ENCODE measurements around the gene IL1R2. TPM values are rescaled to one million over a fixed set of nuclear protein-coding genes. Genes with fewer than 3 reads are reported as not detected.

Gene IL1R2
- total and polyA plus RNA-seq, 2 of the 8 experiments (the other 6 are each of a cell fraction or from before 2014, with no cell fraction given) = 0.06 TPM; not detected in 1

DNA sequence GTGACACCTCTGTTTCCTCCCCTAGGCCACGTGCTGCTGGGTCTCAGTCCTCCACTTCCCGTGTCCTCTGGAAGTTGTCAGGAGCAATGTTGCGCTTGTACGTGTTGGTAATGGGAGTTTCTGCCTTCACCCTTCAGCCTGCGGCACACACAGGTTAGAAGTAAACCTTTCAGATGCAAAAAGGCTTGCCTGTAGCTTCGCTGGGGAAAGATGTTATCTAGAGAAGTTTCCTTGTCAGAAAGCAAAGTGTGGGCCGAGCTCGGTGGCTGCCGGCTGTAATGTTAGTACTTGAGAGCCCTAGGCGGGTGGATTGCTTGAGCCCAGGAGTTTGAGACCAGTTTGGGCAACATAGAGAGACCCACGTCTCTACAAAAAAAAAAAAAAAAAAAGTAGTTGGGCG is 16.7 kb downstream of the IL1R2 start:
- no peaks in the 10 kb centered on the region; a peak in 2 of 7 replicates for H3K27me3 ChIP-seq (replicated peaks in 1 of 4; ENCODE audit: control insufficient read depth in 3 of 4, extremely low read depth in 1 of 4, insufficient read depth in 3 of 4, low read length in 3 of 4)
- no peaks in the 10 kb centered on the region for H3K79me1 ChIP-seq (ENCODE audit: low read depth, low read length)
- H3K9ac ChIP-seq (replicated peaks in 1 of 4; ENCODE audit: extremely low read depth in 1 of 4, low read depth in 3 of 4, low read length in 3 of 4) = no peak overlapping the region; a peak in 1 of 7 replicates
- no peaks in the 10 kb centered on the region for H3K4me1 ChIP-seq (replicated peaks in 1 of 4; ENCODE audit: control insufficient read depth in 3 of 4, insufficient read depth in 4 of 4, low read length in 3 of 4)
- no peak overlapping the region; a peak in 1 of 4 replicates for H3K4me2 ChIP-seq (ENCODE audit: insufficient read depth in 1 of 2, low read depth in 2 of 2, low read length in 2 of 2)
- H2BK12ac ChIP-seq (ENCODE audit: low read depth, low read length) = no peak overlapping the region
- no peak overlapping the region for H2BK5ac ChIP-seq (ENCODE audit: low read depth, low read length)
- no peak overlapping the region for H3K56ac ChIP-seq (replicated peaks; ENCODE audit: insufficient read length, low read depth, low read length)
- no peak overlapping the region for H4K8ac ChIP-seq (ENCODE audit: extremely low read depth, insufficient read depth, low read length)
- H4K5ac ChIP-seq (ENCODE audit: insufficient read length, low read depth, low read length) = no peak overlapping the region
- H2AK5ac ChIP-seq (ENCODE audit: low read depth, low read length) = no peak overlapping the region
- H4K20me1 ChIP-seq (replicated peaks in 1 of 2; ENCODE audit: control insufficient read depth in 1 of 2, insufficient read depth in 2 of 2, low read length in 2 of 2) = no peaks in the 10 kb centered on the region
- peak overlapping the region; percentile 82 for H2AFZ ChIP-seq (ENCODE audit: low read length)
- H4K91ac ChIP-seq (replicated peaks; ENCODE audit: insufficient read length, low read length) = no peak overlapping the region
- H3K23me2 ChIP-seq (ENCODE audit: low read depth, low read length) = no peaks in the 10 kb centered on the region
- H3K9me3 ChIP-seq (ENCODE audit: insufficient read depth in 2 of 2, low read depth in 1 of 2, low read length in 1 of 2) = no peaks in the 10 kb centered on the region
- ChIA-PET POLR2A (ENCODE audit: partially characterized antibody) (no interaction called here), CTCF (ENCODE audit: partially characterized antibody) (interaction anchor here (1.2 to 5.6 kb wide), 8 partner anchors 9 to 232 kb away, joined by 3 to 48 read pairs (median 5); no protein-coding TSS in a partner anchor)
- H3K18ac ChIP-seq (ENCODE audit: extremely low read depth, low read length) = no peak overlapping the region; the same call in 1 of the 2 replicates
- WGBS, 2 experiments (ENCODE audit: extremely low coverage in 1 of 2, insufficient coverage in 1 of 2, insufficient read length in 1 of 2, insufficient replicate concordance in 2 of 2, low coverage in 1 of 2, low lambda C conversion rate in 2 of 2, missing lambda C conversion rate in 1 of 2) = 84% methylated on average over 10 of the region's 12 CpGs; no CpG with 5 or more reads in 1 of the 2 experiments
- H3K14ac ChIP-seq (ENCODE audit: insufficient read length) = no peak overlapping the region
- no peak overlapping the region for H2BK120ac ChIP-seq (replicated peaks; ENCODE audit: low read depth, low read length)
- H3K27ac ChIP-seq (ENCODE audit: low read depth, low read length) = no peak overlapping the region
- H3K23ac ChIP-seq (ENCODE audit: insufficient read length) = no peak overlapping the region
- no peak for TF ChIP-seq MAFK (IDR thresholded peaks at IDR 0.05; ENCODE audit: low read depth, low read length)
- TF ChIP-seq, protein P1, sequence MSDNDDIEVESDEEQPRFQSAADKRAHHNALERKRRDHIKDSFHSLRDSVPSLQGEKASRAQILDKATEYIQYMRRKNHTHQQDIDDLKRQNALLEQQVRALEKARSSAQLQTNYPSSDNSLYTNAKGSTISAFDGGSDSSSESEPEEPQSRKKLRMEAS (IDR thresholded peaks at IDR 0.05) = 0 out of 2 replicates have a peak, but pooled peaks have one; percentile 22
- no peak overlapping the region for H2BK20ac ChIP-seq (ENCODE audit: low read length)
- DNase-seq (ENCODE audit: low read depth in 1 of 2, low spot score in 2 of 2) (no peak), FAIRE-seq (no peak)
- no peak overlapping the region for H3K4me3 ChIP-seq (ENCODE audit: extremely low read depth in 1 of 4, insufficient read depth in 2 of 4, low read depth in 3 of 4, low read length in 4 of 4)
- no peak overlapping the region for H2BK15ac ChIP-seq (ENCODE audit: low read length)
- no peaks in the 10 kb centered on the region for H3K79me2 ChIP-seq (ENCODE audit: control insufficient read depth in 1 of 2, insufficient read depth in 2 of 2, low read length in 2 of 2)
- H3K4ac ChIP-seq (replicated peaks; ENCODE audit: insufficient read length, low read depth, low read length) = no peak overlapping the region
- no peaks in the 10 kb centered on the region for H3K36me3 ChIP-seq (ENCODE audit: control insufficient read depth in 2 of 4, insufficient read depth in 4 of 4, low read length in 3 of 4)
